CD4-positive, alpha-beta T cell (primary cell): ENCODE data around the gene SYT2. TPM values are rescaled to one million over a fixed set of nuclear protein-coding genes. Genes with fewer than 3 reads are reported as not detected.
"Not testable (repeated sequence)": the region's sequence is repeated elsewhere in the genome, so short reads cannot be mapped to it uniquely, and the experiment has no call there.

Experiments used
- ATAC-seq: fragments of 200-7000 bp; cut with Tn5 transposase; one replicate; pipeline ENCODE4 v1.10.0; 2022; ENCODE audit warnings: mild to moderate bottlenecking; ENCODE audit not compliant: poor library complexity
- CTCF ChIA-PET: fragments of 350-600 bp; sonication (Branson Sonifier 250); formaldehyde crosslinking; loops from one replicate; lab custom pipeline; 2021; ENCODE audit warnings: antibody characterized with exemption, inconsistent platforms; lab: Charles Lee
- POLR2A ChIA-PET: fragments of 350-600 bp; sonication (Branson Sonifier 250); formaldehyde crosslinking; loops from one replicate; lab custom pipeline; 2021; ENCODE audit warnings: antibody characterized with exemption, inconsistent platforms; lab: Charles Lee
- DNase-seq, 14 experiments: peaks; one replicate each; pipeline ENCODE4 v3.0.0-alpha.2; 2013 to 2020; ENCODE audit warnings: mixed read lengths in 2 of 14
- H3K27ac ChIP-seq, 2 donors: one replicate each; pipeline versions ENCODE4 v1.5.1 to v1.7.0; 2013; ENCODE audit warnings: low read length in 2 of 2, low read depth in 1 of 2, mild to moderate bottlenecking in 1 of 2
- H3K27me3 ChIP-seq, 2 experiments: 1 replicate in 1 of 2; 2 replicates in 1 of 2; pipeline versions ENCODE4 v1.6.1 to v1.7.0; 2013; ENCODE audit warnings: low read length in 2 of 2, control low read depth in 1 of 2, mild to moderate bottlenecking in 1 of 2, moderate library complexity in 1 of 2; ENCODE audit not compliant: insufficient read depth in 2 of 2, control insufficient read depth in 1 of 2
- H3K36me3 ChIP-seq: one replicate; pipeline ENCODE4 v1.6.1; 2013; ENCODE audit warnings: low read length, control low read depth; ENCODE audit not compliant: insufficient read depth
- H3K4me1 ChIP-seq: one replicate; pipeline ENCODE4 v1.6.1; 2013; ENCODE audit warnings: low read length, control low read depth; ENCODE audit not compliant: insufficient read depth
- H3K4me3 ChIP-seq: one replicate; pipeline ENCODE4 v1.5.1; 2013; ENCODE audit warnings: mild to moderate bottlenecking, low read length, moderate library complexity
- H3K9me3 ChIP-seq, 2 experiments: 1 replicate in 1 of 2; 2 replicates in 1 of 2; pipeline versions ENCODE4 v1.6.1 to v1.7.0; 2013; ENCODE audit warnings: low read length in 2 of 2, mild to moderate bottlenecking in 2 of 2, control low read depth in 1 of 2, moderate library complexity in 1 of 2; ENCODE audit not compliant: control insufficient read depth in 1 of 2, insufficient read depth in 1 of 2
- H3K27ac Mint-ChIP-seq: one replicate; pipeline ENCODE4 v1.8.0; 2020; ENCODE audit warnings: mixed read lengths
- H3K27me3 Mint-ChIP-seq: one replicate; pipeline ENCODE4 v1.8.0; 2021; ENCODE audit warnings: mixed read lengths
- H3K36me3 Mint-ChIP-seq: one replicate; pipeline ENCODE4 v1.8.0; 2021; ENCODE audit warnings: low read depth, mixed read lengths
- H3K4me1 Mint-ChIP-seq: one replicate; pipeline ENCODE4 v1.8.0; 2021; ENCODE audit warnings: low read depth, mixed read lengths
- H3K4me3 Mint-ChIP-seq: one replicate; pipeline ENCODE4 v1.8.0; 2020; ENCODE audit warnings: mild to moderate bottlenecking, mixed read lengths
- H3K9me3 Mint-ChIP-seq: one replicate; pipeline ENCODE4 v1.8.0; 2020; ENCODE audit warnings: mixed read lengths
- CTCF ChIP-seq: fragments of 200-600 bp; IDR thresholded peaks from one replicate; pipeline ENCODE4 v1.8.0; 2022; ENCODE audit warnings: antibody characterized with exemption, mild to moderate bottlenecking
- intact Hi-C, 2 experiments: fragments of 100-400 bp; cut with DNase I in 1 of 2; cut with micrococcal nuclease in 1 of 2; formaldehyde crosslinking; loops; one replicate each; pipeline versions ENCODE4 v1.15.1 to v1.9.0; 2023 to 2025; cut with DNase I, micrococcal nuclease
- total RNA-seq, 174 experiments: library from RNA in 2 of 174; stranded (reverse) in 2 of 174; gene quantifications; one replicate each; pipeline ENCODE4 v1.2.3 and lab custom pipeline; 2021 to 2026

The SYT2 gene
- total RNA-seq, 2 experiments from 2014 or later, result not detected

DNA sequence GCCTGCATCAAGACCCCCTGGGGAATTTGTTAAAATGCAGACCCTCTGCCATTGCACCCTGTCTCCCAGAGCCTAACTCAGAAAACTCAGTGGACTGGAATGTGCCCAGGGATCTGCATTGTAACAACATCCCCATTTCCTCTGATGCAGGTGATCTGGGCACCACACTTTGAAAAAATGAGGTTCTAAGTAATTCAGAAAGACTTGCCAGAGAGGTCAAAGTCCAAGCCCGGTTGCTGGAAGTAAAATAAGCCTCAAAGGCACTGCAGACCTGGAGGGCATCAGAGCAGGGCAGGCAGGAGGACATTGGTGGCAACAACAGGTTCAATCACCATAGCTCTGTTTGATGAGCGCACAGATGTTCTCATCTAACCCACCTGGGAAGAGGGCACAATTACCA is 90.7 kb downstream of the SYT2 start:
- intact Hi-C loops, result no loop called here
- Mint-ChIP-seq H3K27ac (no peak overlapping the region), H3K9me3 (no peaks in the 10 kb centered on the region), H3K36me3 (no peaks in the 10 kb centered on the region), H3K27me3 (peaks cover 33% of the 10 kb centered on the region), H3K4me1 (peaks cover 19% of the 10 kb centered on the region), H3K4me3 (no peak overlapping the region)
- ChIA-PET CTCF (no interaction called here), POLR2A (no interaction called here)
- Histone ChIP-seq H3K36me3 (no peaks in the 10 kb centered on the region), H3K27ac (no peak overlapping the region), H3K27me3 (no peaks in the 10 kb centered on the region), H3K4me1 (peaks cover 10% of the 10 kb centered on the region), H3K9me3 (no peaks in the 10 kb centered on the region), H3K4me3 (no peak overlapping the region)
- DNase-seq, result no peak
- TF ChIP-seq CTCF, result no peak
- ATAC-seq, result no peak

- H3K27me3 Mint-ChIP-seq, result peaks cover 33% of the 10 kb centered on the region
- DNase-seq, H3K36me3 ChIP-seq, H3K4me3 ChIP-seq, intact Hi-C loops, H3K27ac Mint-ChIP-seq, H3K4me3 Mint-ChIP-seq, H3K36me3 Mint-ChIP-seq, CTCF ChIA-PET, H3K4me1 ChIP-seq, ATAC-seq, H3K9me3 ChIP-seq, H3K27me3 ChIP-seq, H3K27ac ChIP-seq, H3K9me3 Mint-ChIP-seq, POLR2A ChIA-PET: not testable (repeated sequence)
- H3K4me1 Mint-ChIP-seq, result peaks cover 22% of the 10 kb centered on the region
These were observed 91.2 kb downstream of the SYT2 start for GRCh38 chr1:202619012-202619411.

- intact Hi-C loops, result no loop called here
- peaks cover 10% of the 10 kb centered on the region for H3K4me1 ChIP-seq
- ATAC-seq (no peak), DNase-seq (no peak)
- H3K27ac ChIP-seq, result no peak overlapping the region
- H3K4me3 Mint-ChIP-seq, result no peak overlapping the region
- H3K27me3 ChIP-seq, result no peaks in the 10 kb centered on the region
- no peak overlapping the region for H3K4me3 ChIP-seq
- H3K36me3 Mint-ChIP-seq, result no peaks in the 10 kb centered on the region
- no peak for TF ChIP-seq CTCF
- peaks cover 22% of the 10 kb centered on the region for H3K4me1 Mint-ChIP-seq
- peaks cover 22% of the 10 kb centered on the region for H3K27me3 Mint-ChIP-seq
- CTCF ChIA-PET, result no interaction called here
- POLR2A ChIA-PET, result no interaction called here
- no peaks in the 10 kb centered on the region for H3K36me3 ChIP-seq
- H3K9me3 ChIP-seq, result no peaks in the 10 kb centered on the region
- no peak overlapping the region for H3K27ac Mint-ChIP-seq
- H3K9me3 Mint-ChIP-seq, result no peaks in the 10 kb centered on the region
These were observed 93.8 kb downstream of the SYT2 start for GRCh38 chr1:202616355-202616915.
